Smooth muscle cell (in vitro differentiated cells): ENCODE measurements around the gene PXDC1. TPM values are rescaled to one million over a fixed set of nuclear protein-coding genes. Genes with fewer than 3 reads are reported as not detected.
"Not testable (repeated sequence)": the region's sequence is repeated elsewhere in the genome, so short reads cannot be mapped to it uniquely, and the experiment has no call there.

Experiments used
- DNase-seq: peaks from one replicate; lab custom pipeline; 2025; ENCODE audit not compliant: unreplicated experiment; lab: John Stamatoyannopoulos, UW
- H2AFZ ChIP-seq: fragments of 200-600 bp; sonication (generic); 2 replicates; pipeline ENCODE4 v1.6.0; 2016; ENCODE audit warnings: antibody characterized with exemption, low read depth, mild to moderate bottlenecking
- H3F3A ChIP-seq: fragments of 200-600 bp; sonication (generic); 2 replicates; pipeline ENCODE4 v1.6.0; 2017; ENCODE audit warnings: antibody characterized with exemption, low read depth
- H3K27ac ChIP-seq: fragments of 200-600 bp; sonication (generic); 2 replicates; pipeline ENCODE4 v1.5.1; 2016; ENCODE audit warnings: low read depth, mild to moderate bottlenecking
- H3K27me3 ChIP-seq: fragments of 200-600 bp; sonication (generic); 2 replicates; pipeline ENCODE4 v1.6.1; 2016; ENCODE audit warnings: low read depth, mild to moderate bottlenecking
- H3K36me3 ChIP-seq: fragments of 200-600 bp; sonication (generic); 2 replicates; pipeline ENCODE4 v1.5.1; 2016; ENCODE audit warnings: low read depth
- H3K4me1 ChIP-seq: fragments of 200-600 bp; sonication (generic); 2 replicates; pipeline ENCODE4 v1.5.1; 2016; ENCODE audit warnings: low read depth
- H3K4me2 ChIP-seq: fragments of 200-600 bp; sonication (generic); 2 replicates; pipeline ENCODE4 v1.6.0; 2016; ENCODE audit warnings: mild to moderate bottlenecking
- H3K4me3 ChIP-seq: fragments of 200-600 bp; sonication (generic); 2 replicates; pipeline ENCODE4 v1.5.1; 2016; ENCODE audit warnings: mild to moderate bottlenecking
- H3K79me2 ChIP-seq: fragments of 200-600 bp; sonication (generic); 2 replicates; pipeline ENCODE4 v1.6.0; 2016; ENCODE audit warnings: low read depth, mild to moderate bottlenecking
- H3K9ac ChIP-seq: fragments of 200-600 bp; sonication (generic); 2 replicates; pipeline ENCODE4 v1.6.0; 2016; ENCODE audit warnings: low read depth
- H3K9me3 ChIP-seq: fragments of 200-600 bp; sonication (generic); replicated peaks from 2 replicates; pipeline ENCODE4 v1.5.1; 2016; ENCODE audit warnings: low read depth
- H4K20me1 ChIP-seq: fragments of 200-600 bp; sonication (generic); 2 replicates; pipeline ENCODE4 v1.6.0; 2016; ENCODE audit warnings: low read depth
- CTCF ChIP-seq: fragments of 200-600 bp; sonication (generic); IDR thresholded peaks from 2 replicates; pipeline ENCODE4 v1.5.1; 2017; ENCODE audit warnings: borderline replicate concordance, mild to moderate bottlenecking, antibody characterized with exemption; ENCODE audit not compliant: insufficient read depth, poor library complexity, severe bottlenecking
- WGBS: methylation state at CpG from one replicate; pipeline ENCODE4 v1.1.7; 2016; ENCODE audit warnings: low lambda C conversion rate; 5-methylcytosine and 5-hydroxymethylcytosine counted together
- polyA plus RNA-seq: library from polyadenylated mRNA; unstranded; fragments of >200 nt; fragmentation: Nextera tagmentation; extraction: Ambion mirVana; gene quantifications from 2 replicates; pipeline ENCODE4 v1.2.1, GENCODE V29; 2016
- small RNA-seq: library from RNA; depleted of rRNA; stranded (forward); fragments of <200 nt; gene quantifications from one replicate; pipeline ENCODE3, GENCODE V24; 2014
- total RNA-seq: library from RNA; depleted of rRNA; stranded (reverse); fragments of >200 nt; gene quantifications from 2 replicates; pipeline ENCODE4 v1.2.3, GENCODE V29; 2014

PXDC1 gene
- total and polyA plus RNA-seq, 2 experiments from 2014 or later = 49.1 to 78.6 TPM

GRCh38 chr6:3683331-3683730 lies 68.2 kb downstream of the PXDC1 start:
- Histone ChIP-seq H3K4me3 (no peak overlapping the region), H3K27me3 (peaks cover under 1% of the 10 kb centered on the region), H3K4me2 (no peak overlapping the region), H2AFZ (no peak overlapping the region), H3K79me2 (no peaks in the 10 kb centered on the region), H3K27ac (no peak overlapping the region), H3K9me3 (no peaks in the 10 kb centered on the region), H3K36me3 (no peaks in the 10 kb centered on the region), H4K20me1 (no peaks in the 10 kb centered on the region), H3K9ac (no peak overlapping the region), H3F3A (no peaks in the 10 kb centered on the region), H3K4me1 (peaks cover 5% of the 10 kb centered on the region)
- 86% methylated on average over 6 of the region's 6 CpGs for WGBS
- TF ChIP-seq CTCF = no peak
- DNase-seq = no peak

- 92% methylated on average over 4 of the region's 4 CpGs for WGBS
- TF ChIP-seq CTCF = no peak
- peaks cover 5% of the 10 kb centered on the region for H3K4me1 ChIP-seq
- H3K4me3 ChIP-seq = no peak overlapping the region
- H3K9ac ChIP-seq = no peak overlapping the region
- H3K27ac ChIP-seq = no peak overlapping the region
- no peaks in the 10 kb centered on the region for H3K36me3 ChIP-seq
- H3K4me2 ChIP-seq = no peak overlapping the region
- no peaks in the 10 kb centered on the region for H3F3A ChIP-seq
- DNase-seq = no peak
- no peaks in the 10 kb centered on the region for H3K27me3 ChIP-seq
- no peaks in the 10 kb centered on the region for H4K20me1 ChIP-seq
- H2AFZ ChIP-seq = no peak overlapping the region
- no peaks in the 10 kb centered on the region for H3K9me3 ChIP-seq
- H3K79me2 ChIP-seq = no peaks in the 10 kb centered on the region
These were observed 72.6 kb downstream of the PXDC1 start for GRCh38 chr6:3678946-3679345.

GRCh38 chr6:3677751-3678150 lies 73.8 kb downstream of the PXDC1 start:
- H3K36me3 ChIP-seq, H3K4me3 ChIP-seq, H4K20me1 ChIP-seq, H3F3A ChIP-seq, H3K27me3 ChIP-seq, H3K79me2 ChIP-seq, H3K9ac ChIP-seq, H3K4me1 ChIP-seq, H2AFZ ChIP-seq, DNase-seq, H3K27ac ChIP-seq, H3K4me2 ChIP-seq, H3K9me3 ChIP-seq: not testable (repeated sequence)
- WGBS = 96% methylated on average over 9 of the region's 9 CpGs

GRCh38 chr6:3677351-3677750 lies 74.2 kb downstream of the PXDC1 start:
- H3K27ac ChIP-seq, H3K9ac ChIP-seq, H3K27me3 ChIP-seq, H3K36me3 ChIP-seq, H3K79me2 ChIP-seq, H3K9me3 ChIP-seq, H4K20me1 ChIP-seq, H3K4me2 ChIP-seq, H3F3A ChIP-seq, H2AFZ ChIP-seq, DNase-seq, H3K4me1 ChIP-seq, H3K4me3 ChIP-seq: not testable (repeated sequence)
- 61% methylated on average over 1 of the region's 1 CpG for WGBS

Small RNAs within 50 kb of the gene (small RNA-seq; reads per million reads assigned to genes)
- not detected for gene AL033523.1

Other genes with a start within 250 kb of the PXDC1 start
- 2.2 and 6.3 TPM in 2 replicates for gene FAM50B, start 97.7 kb upstream of the PXDC1 start, total RNA-seq
- 3.1 and 4.3 TPM in 2 replicates for gene FAM50B, start 97.7 kb upstream of the PXDC1 start, polyA plus RNA-seq